ENCODE data around the gene LRRN2. TPM values are rescaled to one million over a fixed set of nuclear protein-coding genes. Genes with fewer than 3 reads are reported as not detected.

The LRRN2 gene
- total RNA-seq, 1 experiment from 2014 or later: 4.6 TPM

- POLR2A ChIA-PET (ENCODE audit: unreplicated experiment): no interaction called here
- TF ChIP-seq EZH2 (IDR thresholded peaks at IDR 0.05; ENCODE audit: low read depth): no peak
- TF ChIP-seq, protein P1, sequence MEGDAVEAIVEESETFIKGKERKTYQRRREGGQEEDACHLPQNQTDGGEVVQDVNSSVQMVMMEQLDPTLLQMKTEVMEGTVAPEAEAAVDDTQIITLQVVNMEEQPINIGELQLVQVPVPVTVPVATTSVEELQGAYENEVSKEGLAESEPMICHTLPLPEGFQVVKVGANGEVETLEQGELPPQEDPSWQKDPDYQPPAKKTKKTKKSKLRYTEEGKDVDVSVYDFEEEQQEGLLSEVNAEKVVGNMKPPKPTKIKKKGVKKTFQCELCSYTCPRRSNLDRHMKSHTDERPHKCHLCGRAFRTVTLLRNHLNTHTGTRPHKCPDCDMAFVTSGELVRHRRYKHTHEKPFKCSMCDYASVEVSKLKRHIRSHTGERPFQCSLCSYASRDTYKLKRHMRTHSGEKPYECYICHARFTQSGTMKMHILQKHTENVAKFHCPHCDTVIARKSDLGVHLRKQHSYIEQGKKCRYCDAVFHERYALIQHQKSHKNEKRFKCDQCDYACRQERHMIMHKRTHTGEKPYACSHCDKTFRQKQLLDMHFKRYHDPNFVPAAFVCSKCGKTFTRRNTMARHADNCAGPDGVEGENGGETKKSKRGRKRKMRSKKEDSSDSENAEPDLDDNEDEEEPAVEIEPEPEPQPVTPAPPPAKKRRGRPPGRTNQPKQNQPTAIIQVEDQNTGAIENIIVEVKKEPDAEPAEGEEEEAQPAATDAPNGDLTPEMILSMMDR (conservative IDR thresholded peaks at IDR 0.05): no peak
- Histone ChIP-seq H3K9me2 (ENCODE audit: insufficient read depth) (no peaks in the 10 kb centered on the region), H4K20me1 (ENCODE audit: insufficient read depth) (no peaks in the 10 kb centered on the region), H3K36me3 (ENCODE audit: low read depth) (no peaks in the 10 kb centered on the region), H3F3A (ENCODE audit: insufficient read depth, low read depth) (peaks cover 10% of the 10 kb centered on the region; the same call in 1 of the 2 replicates), H3K79me2 (ENCODE audit: low read depth) (no peaks in the 10 kb centered on the region), H3K4me2 (no peak overlapping the region), H2AFZ (no peak overlapping the region), H3K9me3 (ENCODE audit: insufficient read depth, low read depth) (no peaks in the 10 kb centered on the region), H3K4me3 (no peak overlapping the region), H3K27me3 (ENCODE audit: insufficient read depth, low read depth) (no peaks in the 10 kb centered on the region), H3K4me1 (replicated peaks; ENCODE audit: insufficient read depth) (peaks cover 11% of the 10 kb centered on the region), H3K27ac (no peak overlapping the region)
- intact Hi-C loops (cut with micrococcal nuclease; ENCODE audit: unreplicated experiment): no loop called here
- DNase-seq: no peak
- CTCF ChIA-PET: no interaction called here
- BruUV-seq (replicated peaks): no TSS peak
These were observed 69.7 kb downstream of the LRRN2 start for GRCh38 chr1:204615881-204616280.

DNA sequence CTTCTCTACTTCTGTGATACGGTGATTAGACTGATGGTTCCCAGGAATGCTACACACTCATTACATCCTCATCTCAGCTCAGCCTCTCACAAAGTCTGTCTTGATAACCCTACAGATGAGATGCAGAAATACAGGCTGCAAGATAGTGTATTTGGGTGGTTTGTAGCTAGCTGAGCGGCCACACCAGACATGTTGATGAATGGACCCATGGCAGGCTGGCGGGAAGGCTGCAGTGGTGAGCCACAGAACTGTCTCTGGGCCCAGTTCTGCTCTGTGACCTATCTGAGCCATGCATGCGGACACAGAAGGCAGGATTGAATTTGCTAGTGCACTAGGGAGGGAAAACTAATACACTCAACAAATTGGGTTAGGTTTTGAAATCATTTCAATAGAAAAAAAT is 71.9 kb downstream of the LRRN2 start:
- DNase-seq: no peak
- CTCF ChIA-PET: no interaction called here
- no peak overlapping the region for H3K27ac ChIP-seq
- H3K4me3 ChIP-seq: no peak overlapping the region
- TF ChIP-seq EZH2 (IDR thresholded peaks at IDR 0.05; ENCODE audit: low read depth): no peak
- TF ChIP-seq, protein P1 (conservative IDR thresholded peaks at IDR 0.05): no peak
- H3K4me1 ChIP-seq (replicated peaks; ENCODE audit: insufficient read depth): no peaks in the 10 kb centered on the region
- no peaks in the 10 kb centered on the region for H4K20me1 ChIP-seq (ENCODE audit: insufficient read depth)
- H3K4me2 ChIP-seq: no peak overlapping the region
- H3K36me3 ChIP-seq (ENCODE audit: low read depth): no peaks in the 10 kb centered on the region
- H2AFZ ChIP-seq: no peak overlapping the region
- H3K9me3 ChIP-seq (ENCODE audit: insufficient read depth, low read depth): no peaks in the 10 kb centered on the region
- BruUV-seq (replicated peaks): no TSS peak
- POLR2A ChIA-PET (ENCODE audit: unreplicated experiment): no interaction called here
- no peaks in the 10 kb centered on the region for H3K9me2 ChIP-seq (ENCODE audit: insufficient read depth)
- intact Hi-C loops (cut with micrococcal nuclease; ENCODE audit: unreplicated experiment): no loop called here
- H3F3A ChIP-seq (ENCODE audit: insufficient read depth, low read depth): no peaks in the 10 kb centered on the region
- peaks cover 4% of the 10 kb centered on the region; the same call in 1 of the 2 replicates for H3K27me3 ChIP-seq (ENCODE audit: insufficient read depth, low read depth)
- no peaks in the 10 kb centered on the region for H3K79me2 ChIP-seq (ENCODE audit: low read depth)

- Histone ChIP-seq H4K20me1 (ENCODE audit: insufficient read depth) (no peaks in the 10 kb centered on the region), H2AFZ (no peak overlapping the region), H3K4me3 (no peak overlapping the region), H3K79me2 (ENCODE audit: low read depth) (no peaks in the 10 kb centered on the region), H3F3A (ENCODE audit: insufficient read depth, low read depth) (no peaks in the 10 kb centered on the region), H3K4me1 (replicated peaks; ENCODE audit: insufficient read depth) (no peaks in the 10 kb centered on the region), H3K27me3 (ENCODE audit: insufficient read depth, low read depth) (peaks cover 12% of the 10 kb centered on the region; the same call in 1 of the 2 replicates), H3K9me3 (ENCODE audit: insufficient read depth, low read depth) (no peaks in the 10 kb centered on the region), H3K4me2 (no peak overlapping the region), H3K27ac (no peak overlapping the region), H3K9me2 (ENCODE audit: insufficient read depth) (no peaks in the 10 kb centered on the region), H3K36me3 (ENCODE audit: low read depth) (no peaks in the 10 kb centered on the region)
- no peak for TF ChIP-seq EZH2 (IDR thresholded peaks at IDR 0.05; ENCODE audit: low read depth)
- TF ChIP-seq, protein P1 (conservative IDR thresholded peaks at IDR 0.05): no peak
- POLR2A ChIA-PET (ENCODE audit: unreplicated experiment): no interaction called here
- intact Hi-C loops (cut with micrococcal nuclease; ENCODE audit: unreplicated experiment): no loop called here
- CTCF ChIA-PET: no interaction called here
- BruUV-seq (replicated peaks): no TSS peak
- no peak for DNase-seq
These were observed 73.2 kb downstream of the LRRN2 start for GRCh38 chr1:204612326-204612725.

All from PC-9 (cell line).